ENCODE results near the gene MAPK8.
"Not testable (repeated sequence)": the region's sequence is repeated elsewhere in the genome, so short reads cannot be mapped to it uniquely, and the experiment has no call there.

MAPK8 gene

GRCh38 chr10:48306265-48306869 lies at the start of gene MAPK8:
Gene MAPK8 (plus strand): TSS chr10:48306677. CDS start chr10:48401661, 94,984 bp downstream.
- DNase-seq (ENCODE audit: low read depth), result peak; percentile 53

DNA sequence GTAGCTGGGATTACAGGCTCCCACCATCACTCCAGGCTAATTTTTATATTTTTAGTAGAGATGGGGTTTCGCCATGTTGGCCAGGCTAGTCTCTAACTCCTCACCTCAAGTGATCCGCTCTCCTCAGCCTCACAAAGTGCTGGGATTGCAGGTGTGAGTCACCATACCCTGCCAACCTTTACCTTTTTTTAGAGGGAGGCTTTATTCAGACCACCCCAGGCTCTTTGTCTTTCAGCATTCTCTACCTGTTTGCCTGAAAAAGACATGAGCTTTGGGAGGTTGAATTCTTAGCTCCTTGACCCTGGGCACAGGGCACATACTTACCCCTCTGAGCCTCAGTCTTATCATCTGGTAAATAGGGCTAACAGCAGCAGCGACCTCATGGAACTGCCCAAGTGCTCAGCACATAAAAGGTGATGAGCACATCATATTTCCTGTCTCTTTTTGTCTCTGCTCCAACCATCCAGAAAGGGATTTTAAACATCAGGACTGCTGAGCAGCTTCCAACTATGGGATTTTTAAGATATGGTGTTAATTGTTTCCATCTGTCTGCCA lies 49.0 kb upstream of the MAPK8 start:
- no peak for DNase-seq (ENCODE audit: low read depth)

DNA sequence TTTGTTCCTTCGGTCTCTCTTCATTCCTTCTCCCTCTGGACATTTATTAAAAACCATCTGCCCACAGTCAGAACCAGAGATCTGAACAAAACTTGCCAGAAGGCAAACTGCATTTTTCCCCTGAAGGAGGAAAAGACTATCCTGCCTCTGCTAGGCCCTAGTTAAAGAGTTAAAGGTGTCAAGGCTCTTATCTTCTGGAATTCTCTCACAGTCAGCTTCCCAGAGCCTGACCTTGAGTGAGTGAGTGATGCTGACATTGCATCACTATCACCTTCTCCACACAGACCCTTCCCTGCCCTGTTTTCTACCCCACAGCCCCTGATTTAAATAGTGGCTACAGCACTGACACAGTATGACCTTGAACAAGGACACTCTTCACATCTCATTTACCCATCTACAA lies 48.4 kb upstream of the MAPK8 start:
- DNase-seq (ENCODE audit: low read depth), result no peak

DNA sequence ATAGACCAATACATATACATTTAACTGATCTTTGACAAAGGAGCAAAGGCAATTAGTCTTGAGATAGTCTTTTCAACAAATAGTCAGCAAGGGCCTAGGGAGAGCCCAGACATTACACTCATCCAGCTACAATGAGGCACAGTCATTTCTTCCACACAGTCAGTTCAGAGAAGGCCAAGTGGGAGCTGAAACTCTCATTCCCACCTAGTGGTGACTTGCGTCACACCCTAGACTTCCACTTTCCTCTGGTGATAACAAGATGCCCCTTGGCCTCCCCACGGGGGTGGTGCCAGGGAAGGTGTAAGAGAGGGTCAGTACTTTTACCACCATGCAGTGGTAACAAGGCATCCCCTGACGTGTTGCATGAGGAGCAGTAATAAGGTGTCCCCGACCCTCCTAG lies 39.9 kb upstream of the MAPK8 start:
- no peak for DNase-seq (ENCODE audit: low read depth)

GRCh38 chr10:48271047-48271730 lies 35.3 kb upstream of the MAPK8 start:
- DNase-seq (ENCODE audit: low read depth), result no peak

DNA sequence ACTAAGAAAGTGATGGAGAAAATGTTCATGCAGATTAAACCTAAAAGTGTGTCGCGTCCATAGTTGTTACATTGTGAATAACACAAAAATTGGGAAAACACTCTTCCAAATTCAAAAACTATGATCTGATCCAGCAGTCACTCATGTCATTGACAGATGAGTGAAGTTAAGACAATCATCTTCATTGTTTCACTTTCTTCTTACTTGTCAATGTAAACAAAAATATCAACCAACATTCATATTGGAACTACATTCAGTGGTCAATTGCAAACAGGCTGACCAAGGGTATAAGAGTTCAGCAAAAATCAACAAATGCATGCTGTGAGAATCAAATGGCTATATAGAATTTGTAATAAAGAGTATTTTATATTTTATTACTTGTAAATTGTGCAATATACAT lies 33.8 kb upstream of the MAPK8 start:
- DNase-seq (ENCODE audit: low read depth), result no peak

- DNase-seq (ENCODE audit: low read depth), result no peak
Observed at GRCh38 chr10:48273741-48274140, 32.7 kb upstream of the MAPK8 start.

- DNase-seq (ENCODE audit: low read depth), result no peak
Observed at GRCh38 chr10:48274636-48275035, 31.8 kb upstream of the MAPK8 start, which contains the start of gene FRMPD2. Gene FRMPD2 (minus strand): TSS chr10:48274696. CDS start chr10:48274567, 129 bp downstream.

- DNase-seq (ENCODE audit: low read depth), result no peak
Observed at GRCh38 chr10:48277093-48277492, 29.4 kb upstream of the MAPK8 start.

- DNase-seq (ENCODE audit: low read depth), result no peak
Observed at GRCh38 chr10:48279081-48279751, 27.3 kb upstream of the MAPK8 start.

DNA sequence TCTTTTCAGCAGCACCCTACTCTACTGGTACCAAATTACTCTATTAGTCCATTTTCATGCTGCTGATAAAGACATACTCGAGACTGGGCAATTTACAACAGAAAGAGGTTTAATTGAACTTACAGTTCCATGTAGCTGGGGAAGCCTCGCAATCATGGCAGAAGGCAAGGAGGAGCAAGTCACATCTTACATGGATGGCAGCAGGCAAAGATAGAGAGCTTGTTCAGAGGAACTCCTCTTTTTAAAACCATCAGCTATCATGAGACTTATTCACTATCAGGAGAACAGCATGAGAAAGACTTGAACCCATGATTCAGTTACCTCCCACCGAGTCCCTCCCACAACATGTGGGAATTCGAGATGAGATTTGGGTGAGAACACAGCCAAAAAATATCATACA lies 24.8 kb upstream of the MAPK8 start:
- DNase-seq (ENCODE audit: low read depth), result not testable (repeated sequence)

DNA sequence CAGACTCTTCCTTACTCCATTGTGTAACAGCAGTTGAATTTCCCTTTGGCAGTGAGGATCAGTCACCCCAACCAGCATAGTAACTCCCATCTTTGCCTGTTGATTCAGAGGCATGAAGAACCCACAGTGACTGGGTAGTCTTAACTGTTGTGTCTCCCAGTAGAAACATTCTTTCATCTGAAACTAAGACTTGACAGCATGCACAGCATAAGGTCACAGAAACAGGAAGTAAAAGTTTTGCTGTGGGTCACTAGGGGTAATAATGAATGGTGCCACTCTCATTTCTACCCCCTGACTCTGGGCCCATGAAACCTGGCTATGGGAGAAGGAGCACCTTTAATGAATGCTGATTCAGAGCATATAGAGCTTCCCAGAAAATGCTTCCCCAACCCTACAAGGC lies 23.6 kb upstream of the MAPK8 start:
- DNase-seq (ENCODE audit: low read depth), result no peak

DNA sequence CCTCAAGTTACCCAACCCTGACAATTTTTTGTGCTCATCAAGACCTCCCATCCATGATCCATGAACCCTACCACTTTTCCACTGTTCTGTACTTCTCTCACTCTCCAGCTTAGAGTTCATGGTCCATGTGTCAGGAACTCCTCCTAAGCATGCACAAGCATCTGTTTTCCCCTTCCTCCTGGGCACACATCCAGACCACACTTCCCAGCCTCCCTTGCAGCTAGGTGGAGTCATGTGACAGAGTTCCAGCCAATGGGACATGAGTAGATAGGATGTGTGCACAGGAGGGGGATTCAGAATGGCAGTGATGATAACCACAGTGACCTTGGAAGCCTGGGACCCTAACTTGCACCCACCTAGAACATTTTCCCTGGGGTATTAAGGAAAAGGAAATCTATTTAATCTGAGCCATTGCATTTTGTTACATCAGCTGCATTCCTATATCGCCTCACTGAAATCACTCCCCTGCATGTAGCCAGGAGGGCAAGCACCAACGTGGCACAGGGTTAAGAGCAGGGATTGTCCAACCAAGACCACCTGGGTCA lies 22.4 kb upstream of the MAPK8 start:
- DNase-seq (ENCODE audit: low read depth), result no peak

DNA sequence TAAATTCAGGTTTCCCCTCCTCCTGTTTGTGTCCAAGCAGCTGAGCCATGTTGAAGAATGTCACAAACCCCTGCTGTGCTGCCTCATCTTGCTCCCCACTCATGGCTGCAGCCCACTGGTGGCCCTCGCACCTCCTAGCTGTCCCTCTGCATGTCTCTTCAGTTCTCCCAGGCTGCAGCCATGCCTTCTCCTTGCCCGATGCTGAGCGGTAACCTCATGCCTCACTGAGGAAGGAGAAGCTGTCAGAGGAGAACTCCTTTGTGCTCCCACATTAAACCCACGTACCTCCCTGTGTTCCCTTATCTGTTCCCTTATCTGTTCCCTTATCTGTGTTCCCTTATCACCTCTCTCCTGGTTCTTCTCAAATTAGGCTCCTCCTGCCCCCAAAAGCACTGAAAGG lies 21.7 kb upstream of the MAPK8 start:
- no peak for DNase-seq (ENCODE audit: low read depth)

DNA sequence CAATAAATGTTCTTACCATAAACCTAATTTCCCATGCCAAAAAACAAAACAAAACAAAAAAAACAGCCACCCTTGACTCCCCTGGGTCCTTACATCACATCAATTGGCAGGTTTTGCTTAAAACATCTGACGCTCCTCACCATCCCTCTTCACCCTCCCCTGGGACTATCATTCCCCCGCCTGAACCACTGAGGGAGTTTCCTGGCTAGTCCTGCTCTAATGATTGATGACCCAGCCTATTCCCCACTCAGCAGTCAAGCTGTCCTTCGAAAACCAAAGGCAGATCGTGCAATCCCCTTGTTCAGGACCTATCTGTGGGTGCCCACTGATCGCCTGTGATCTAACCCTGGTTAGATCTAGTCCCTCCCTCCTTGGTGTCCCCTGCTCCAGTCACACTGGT lies 20.8 kb upstream of the MAPK8 start:
- no peak for DNase-seq (ENCODE audit: low read depth)

- DNase-seq (ENCODE audit: low read depth), result no peak
Observed at GRCh38 chr10:48286356-48286755, 20.1 kb upstream of the MAPK8 start.

DNA sequence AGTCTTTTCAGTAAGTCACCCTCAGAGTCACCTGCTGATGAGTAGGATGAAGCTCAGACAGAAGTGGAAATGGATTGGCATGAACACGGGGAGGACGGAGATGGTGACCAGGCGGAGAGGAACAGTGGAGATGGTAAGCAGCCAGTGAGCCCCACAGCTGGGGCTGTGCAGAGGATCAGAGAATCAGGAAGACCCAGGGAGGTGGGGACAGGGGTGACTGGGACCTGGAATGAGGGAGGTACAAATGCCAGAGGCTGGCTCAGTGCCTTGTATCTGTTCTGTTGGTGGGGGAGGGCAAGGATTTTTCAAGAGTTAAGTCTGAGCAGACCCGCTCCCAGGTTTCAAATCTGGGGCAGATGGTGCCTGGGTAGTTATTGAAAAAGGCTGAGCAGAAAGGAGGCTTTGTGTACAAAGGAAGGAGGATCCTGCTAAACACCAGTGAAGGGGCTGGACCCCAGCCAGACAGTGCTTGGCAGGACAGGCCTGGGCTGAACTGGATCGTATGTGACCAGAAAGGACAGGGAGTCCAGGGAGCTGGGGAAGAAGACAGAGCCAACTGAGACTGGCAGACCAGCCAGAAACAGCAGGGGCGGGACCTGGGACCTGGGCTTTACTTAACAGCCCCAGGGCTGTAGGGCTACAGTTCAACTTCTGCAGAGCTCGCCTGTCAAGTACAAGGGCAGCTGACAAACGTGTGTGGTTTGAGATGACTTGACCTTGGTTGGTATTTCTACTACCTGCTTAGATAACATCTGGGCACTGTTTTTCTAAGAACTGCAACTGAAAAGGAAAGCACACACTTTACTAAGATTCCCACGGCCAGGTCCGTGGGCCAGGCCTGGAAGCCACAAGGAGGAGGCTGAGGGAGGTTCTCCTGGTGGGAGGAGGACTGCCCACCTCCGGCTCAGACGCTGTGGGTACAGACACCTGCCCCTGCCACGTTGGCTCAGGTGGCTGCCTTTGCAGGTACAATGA lies 18.8 kb upstream of the MAPK8 start:
- DNase-seq (ENCODE audit: low read depth), result no peak

DNA sequence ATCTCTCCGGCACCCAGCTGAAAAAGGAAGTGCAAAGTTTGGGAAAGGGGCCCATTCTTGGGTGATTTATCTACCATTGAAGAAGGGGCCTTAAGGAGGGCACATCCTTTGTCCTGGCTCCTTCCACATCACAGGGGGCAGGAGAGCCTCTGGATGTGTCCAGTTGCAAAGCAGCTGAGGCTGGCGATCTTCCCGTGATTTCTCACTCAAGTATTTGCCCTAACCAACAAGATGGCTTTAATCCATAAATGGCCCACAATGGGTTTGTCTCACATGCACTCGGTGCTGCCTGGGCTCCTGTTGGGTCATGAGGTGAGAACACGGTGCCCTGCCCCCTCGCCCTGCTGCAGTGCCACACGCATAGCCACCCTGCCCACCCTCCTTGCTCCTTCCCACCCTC lies 17.8 kb upstream of the MAPK8 start:
- DNase-seq (ENCODE audit: low read depth), result no peak

DNA sequence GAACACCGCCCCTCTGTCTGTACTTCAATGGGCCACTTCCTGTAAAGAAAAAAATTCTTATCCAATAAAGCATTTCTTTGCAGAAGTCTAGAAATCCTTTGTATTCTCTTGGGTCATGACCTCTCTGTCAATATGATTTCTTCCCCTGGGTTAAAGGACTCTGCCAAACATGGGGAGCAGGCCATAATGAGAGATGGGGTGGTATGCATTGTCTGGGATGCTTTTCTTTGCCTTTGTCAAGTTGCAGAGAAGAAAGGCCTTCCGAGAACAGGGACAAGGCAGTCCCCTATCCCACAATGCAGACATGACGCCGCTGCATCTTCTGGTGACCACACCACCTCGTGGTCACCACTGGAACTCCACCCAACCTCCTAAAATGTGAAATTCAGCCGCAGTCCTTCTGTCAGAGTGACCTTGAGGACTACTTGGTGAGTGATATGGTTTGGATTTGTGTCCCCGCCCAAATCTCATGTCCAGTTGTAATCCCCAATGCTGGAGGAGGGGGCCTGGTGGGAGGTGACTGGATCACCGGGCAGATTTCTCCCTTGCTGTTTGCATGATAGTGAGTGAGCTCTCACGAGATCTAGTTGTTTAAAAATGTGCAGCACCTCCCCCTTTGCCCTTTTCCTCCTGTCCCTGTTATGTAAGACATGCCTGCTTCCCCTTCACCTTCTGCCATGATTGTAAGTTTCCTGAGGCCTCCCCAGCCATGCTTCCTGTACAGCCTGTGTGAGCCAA lies 16.8 kb upstream of the MAPK8 start:
- no peak for DNase-seq (ENCODE audit: low read depth)

DNA sequence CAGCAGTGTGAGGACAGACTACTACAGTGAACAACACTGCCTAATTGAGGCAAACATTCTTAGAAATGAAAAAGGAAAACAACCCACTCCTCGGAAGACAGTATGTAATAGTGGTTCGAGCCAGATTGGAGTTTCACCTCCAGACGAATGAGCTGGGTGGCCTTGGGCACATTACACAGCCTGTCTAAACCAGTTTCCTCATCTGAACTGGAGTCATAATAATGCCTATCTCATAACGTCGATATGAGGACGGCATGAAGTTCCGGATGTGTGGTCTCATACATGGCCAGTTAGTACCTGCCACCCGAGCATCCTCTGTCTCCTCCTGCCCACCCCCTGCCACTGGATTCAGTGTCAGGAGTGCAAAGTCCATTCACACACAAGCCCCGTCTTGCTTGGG lies 16.2 kb upstream of the MAPK8 start:
- DNase-seq (ENCODE audit: low read depth), result no peak

DNA sequence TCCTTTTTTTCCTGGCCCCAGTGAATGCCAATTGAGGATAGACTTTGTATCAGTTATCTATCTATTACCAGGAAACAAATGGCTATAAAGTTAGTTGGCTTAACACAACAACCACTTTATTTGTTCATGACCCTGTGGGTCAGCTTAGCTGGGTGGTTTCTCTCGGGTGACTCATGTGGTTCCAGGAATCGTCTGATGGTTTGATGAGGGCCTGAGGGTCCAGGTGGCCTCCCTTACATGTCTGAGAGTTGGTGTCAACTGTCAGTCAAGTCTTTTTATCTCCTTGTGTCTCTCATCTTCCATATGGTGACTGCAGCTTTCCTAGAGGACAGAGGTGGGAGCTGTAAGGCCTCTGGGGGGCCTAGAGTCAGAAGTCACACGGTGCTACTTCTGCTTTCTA lies 15.3 kb upstream of the MAPK8 start:
- DNase-seq (ENCODE audit: low read depth), result no peak
